Activated CD8-positive, alpha-beta memory T cell treated with anti-CD3 and anti-CD28 coated beads, Interleukin-2, amount 50 U/mL, for 24 hours (primary cell): ENCODE results near the gene SLC8A1.

ENCODE experiments used
- DNase-seq: peaks from one replicate; pipeline ENCODE4 v3.0.0-alpha.2; 2020; ENCODE audit errors: extremely low read depth

SLC8A1 gene

GRCh38 chr2:40049781-40050180 is 402.1 kb downstream of the SLC8A1 start:
- no peak for DNase-seq

- DNase-seq, result no peak
Observed at GRCh38 chr2:40048506-40048905, 403.4 kb downstream of the SLC8A1 start.

GRCh38 chr2:40047406-40047805 is 404.5 kb downstream of the SLC8A1 start:
- DNase-seq, result no peak
